Tongue (tissue), 2 donors: ENCODE data around the gene SH2D3C. TPM values are rescaled to one million over a fixed set of nuclear protein-coding genes. Genes with fewer than 3 reads are reported as not detected.
"Not testable (repeated sequence)": the region's sequence is repeated elsewhere in the genome, so short reads cannot be mapped to it uniquely, and the experiment has no call there.

ENCODE experiments used
- DNase-seq: peaks from one replicate; pipeline ENCODE4 v3.0.0-alpha.2; 2015
- total RNA-seq: library from RNA; depleted of rRNA; stranded (reverse); fragments of >200 nt; gene quantifications from one replicate; pipeline ENCODE4 v1.2.3, GENCODE V29; 2014

SH2D3C gene
- total RNA-seq, 1 donor from 2014 or later: 13.6 TPM

- no peak for DNase-seq
Measured at GRCh38 chr9:127783111-127784008, 4.9 kb upstream of the SH2D3C start.

DNA sequence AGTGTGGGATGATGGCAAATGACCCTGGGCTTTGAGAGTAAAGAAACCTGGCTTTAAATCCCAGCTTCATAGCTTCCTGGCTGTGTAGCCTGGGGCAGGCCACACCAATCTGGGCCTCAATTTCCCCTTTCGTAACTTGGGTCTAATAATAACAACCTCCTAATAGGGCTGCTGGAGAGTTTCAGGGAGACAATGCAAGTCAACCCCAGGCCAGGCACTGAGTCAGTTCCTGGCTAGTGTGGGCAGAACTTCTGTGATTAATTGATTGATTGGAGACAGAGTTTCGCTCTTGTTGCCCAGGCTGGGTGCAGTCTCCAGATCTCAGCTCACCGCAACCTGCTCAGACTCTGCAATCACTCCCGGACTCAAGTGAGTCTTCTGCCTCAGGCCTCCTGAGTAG lies 3.3 kb upstream of the SH2D3C start:
- DNase-seq: no peak

- not testable (repeated sequence) for DNase-seq
Measured at GRCh38 chr9:127780909-127781308, 2.4 kb upstream of the SH2D3C start.

GRCh38 chr9:127780126-127780885 lies 1.8 kb upstream of the SH2D3C start:
- no peak for DNase-seq

- no peak for DNase-seq
Measured at GRCh38 chr9:127779136-127779981, 893 bp upstream of the SH2D3C start.

- DNase-seq: no peak
Measured at GRCh38 chr9:127777368-127777980, 992 bp downstream of the SH2D3C start.

GRCh38 chr9:127776924-127777289 lies 1.6 kb downstream of the SH2D3C start:
- no peak for DNase-seq

GRCh38 chr9:127776195-127776923 lies 2.1 kb downstream of the SH2D3C start:
- DNase-seq: no peak

- no peak for DNase-seq
Measured at GRCh38 chr9:127773981-127774380, 4.5 kb downstream of the SH2D3C start.

DNA sequence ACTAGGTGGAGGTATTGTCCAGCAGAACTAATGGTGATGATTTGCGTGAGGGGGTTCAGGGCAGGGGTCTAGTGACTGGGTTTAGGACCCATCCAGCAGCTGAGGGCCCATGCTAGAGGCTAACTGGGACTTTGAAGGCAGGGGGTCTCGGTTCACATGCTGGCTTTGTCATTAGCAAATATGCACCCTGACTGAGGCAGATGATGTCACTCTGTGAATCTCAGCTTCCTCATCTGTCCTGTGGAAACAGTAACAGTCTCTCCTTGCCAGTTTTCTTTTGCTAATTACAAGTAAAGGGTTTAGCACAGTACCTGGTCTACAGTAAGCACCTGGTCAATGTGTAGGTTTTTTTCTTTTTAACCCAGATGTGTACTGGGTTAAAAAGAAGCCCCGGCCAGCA lies 5.2 kb downstream of the SH2D3C start:
- no peak for DNase-seq

DNA sequence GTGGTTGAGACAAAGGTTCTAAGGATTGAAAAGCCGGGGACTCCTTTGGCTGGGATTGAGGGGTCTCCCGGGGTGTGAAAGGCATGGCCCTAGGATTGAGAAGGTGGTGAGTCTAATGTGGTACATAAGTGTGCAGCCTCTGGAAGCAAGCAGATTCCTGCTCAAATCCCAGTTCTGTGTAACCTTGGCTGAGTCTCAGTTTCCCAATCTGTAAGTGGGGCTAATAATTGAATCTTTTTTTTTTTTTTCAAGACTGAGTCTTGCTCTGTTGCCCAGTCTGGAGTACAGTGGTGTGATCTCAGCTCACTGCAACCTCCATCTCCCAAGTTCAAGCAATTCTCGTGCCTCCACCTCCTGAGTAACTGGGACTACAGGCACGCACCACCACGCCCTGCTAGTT lies 5.9 kb downstream of the SH2D3C start:
- DNase-seq: no peak

DNA sequence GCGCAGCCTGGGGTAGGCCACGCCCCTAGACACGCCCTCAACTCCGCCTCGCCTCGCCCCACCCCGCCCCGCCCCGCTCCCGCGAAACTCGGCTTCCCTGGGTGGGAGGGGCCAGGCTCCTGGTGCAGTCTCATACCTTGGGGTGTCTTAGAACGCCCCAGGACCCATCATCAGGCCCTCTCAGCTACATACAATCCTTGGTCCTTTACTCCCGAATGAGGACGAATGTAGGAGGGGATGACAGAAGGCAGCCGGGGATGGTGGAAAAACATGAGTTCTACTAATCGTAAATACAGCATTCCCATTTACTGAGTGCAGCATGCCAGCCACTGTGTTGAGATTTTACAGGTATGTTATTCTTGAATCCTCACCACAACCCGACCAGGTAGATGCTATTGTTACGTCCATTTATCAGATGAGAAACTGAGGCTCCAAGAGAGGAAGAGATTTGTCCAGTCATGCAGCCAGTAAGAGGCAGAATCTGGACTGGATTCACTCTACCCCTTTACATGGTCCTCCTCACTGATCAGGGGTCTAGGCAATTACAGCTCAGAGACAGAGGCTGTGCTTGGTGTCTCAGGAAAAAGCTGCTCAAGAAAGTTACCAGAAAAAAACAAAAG lies 6.8 kb downstream of the SH2D3C start:
- DNase-seq: no peak

- peak; percentile 99 for DNase-seq
Measured at GRCh38 chr9:127770905-127771569, 7.4 kb downstream of the SH2D3C start.

DNA sequence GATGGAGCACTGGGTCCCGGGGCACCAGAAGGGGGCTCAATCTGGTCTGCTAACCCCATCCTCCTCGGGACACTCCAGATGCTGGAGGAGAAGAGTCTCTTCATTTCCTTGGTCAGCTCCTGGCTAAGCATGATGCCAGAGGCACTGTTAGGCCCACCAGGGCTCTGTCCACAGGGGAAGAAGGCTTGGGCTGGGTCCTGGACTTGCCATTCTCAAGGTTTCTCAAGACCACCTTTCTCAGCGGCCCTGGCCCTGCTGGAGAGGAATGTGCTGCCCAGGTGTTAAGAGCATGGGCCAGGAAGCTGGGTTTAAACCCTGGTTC lies 7.9 kb downstream of the SH2D3C start:
- DNase-seq: no peak

GRCh38 chr9:127769929-127770582 lies 8.4 kb downstream of the SH2D3C start:
- DNase-seq: no peak

- DNase-seq: no peak
Measured at GRCh38 chr9:127769101-127769500, 9.4 kb downstream of the SH2D3C start.

GRCh38 chr9:127768698-127769097 lies 9.8 kb downstream of the SH2D3C start:
- DNase-seq: no peak

- peak; percentile 69 for DNase-seq
Measured at GRCh38 chr9:127767909-127768331, 10.5 kb downstream of the SH2D3C start.

DNA sequence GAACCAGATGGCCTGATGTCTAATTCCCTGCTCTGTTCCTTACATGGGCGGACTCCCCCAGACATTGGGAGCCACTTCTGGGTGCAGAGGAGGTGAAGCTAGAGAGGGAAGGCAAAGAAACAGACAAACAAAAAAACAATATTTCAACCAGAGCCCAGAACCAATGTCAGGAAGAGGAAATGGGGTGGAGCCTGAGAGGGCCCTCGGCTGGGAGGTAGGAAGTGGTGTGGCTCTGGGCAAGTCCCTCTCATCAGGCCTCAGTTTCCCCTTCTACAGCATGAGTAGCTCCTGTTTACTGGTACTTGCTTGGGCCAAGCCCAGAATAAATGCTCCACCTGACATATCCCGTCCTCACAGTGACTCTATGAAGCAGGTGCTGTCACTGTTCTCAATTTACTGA lies 11.1 kb downstream of the SH2D3C start:
- no peak for DNase-seq

- no peak for DNase-seq
Measured at GRCh38 chr9:127765418-127765817, 13.0 kb downstream of the SH2D3C start.
